GM18508 (cell line): Measurements from ENCODE around the gene VAPA.

ENCODE experiments used
- ATAC-seq: cut with Tn5 transposase; IDR thresholded peaks from one replicate; pipeline ENCODE4 v1.9.1; 2021; ENCODE audit warnings: moderate number of reproducible peaks; ENCODE audit not compliant: insufficient read depth, unreplicated experiment

The VAPA gene

DNA sequence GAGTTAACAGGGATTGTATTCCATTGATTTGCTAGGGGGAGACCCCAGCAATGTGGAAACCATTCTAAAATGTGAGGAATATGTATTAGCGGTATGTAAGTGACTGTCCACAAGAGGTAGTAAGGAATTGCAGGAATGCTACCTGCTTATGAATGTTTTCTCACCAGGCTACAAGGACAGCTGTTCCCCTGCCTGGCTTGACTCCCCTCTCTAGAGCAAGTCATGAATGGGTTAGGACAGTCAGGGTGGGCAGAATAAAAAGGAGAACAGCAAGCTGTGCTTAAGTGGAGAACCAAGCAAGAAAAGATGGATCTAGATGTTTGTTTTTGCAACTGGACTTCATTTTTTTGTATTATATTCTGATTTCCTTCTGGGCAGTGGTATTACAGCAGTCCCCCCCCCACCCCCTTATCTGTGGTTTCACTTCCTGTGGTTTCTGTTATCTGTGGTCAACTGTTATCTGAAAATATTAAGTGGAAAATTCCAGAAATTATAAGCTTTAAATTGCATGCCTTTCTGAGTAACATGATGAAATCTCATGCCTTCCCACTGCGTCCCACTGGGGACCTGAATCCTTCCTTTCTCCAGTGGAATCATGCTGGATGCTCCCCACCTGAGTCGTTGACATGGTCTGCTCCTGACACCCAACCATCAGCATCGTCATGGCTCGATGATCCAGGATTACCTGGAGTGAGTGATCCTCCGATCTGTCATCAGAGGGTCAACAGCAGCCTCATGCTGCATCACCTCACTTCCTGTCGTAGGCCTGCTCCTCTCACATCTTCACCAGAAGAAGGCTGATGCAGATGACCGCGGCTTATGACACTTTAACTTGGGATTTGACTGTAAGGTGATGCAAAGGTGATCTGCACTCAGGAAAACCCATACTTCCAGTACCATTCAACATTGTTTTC is 52.2 kb downstream of the VAPA start:
- no peak for ATAC-seq

- no peak for ATAC-seq
Measured at GRCh38 chr18:9968081-9968848, 54.4 kb downstream of the VAPA start.

DNA sequence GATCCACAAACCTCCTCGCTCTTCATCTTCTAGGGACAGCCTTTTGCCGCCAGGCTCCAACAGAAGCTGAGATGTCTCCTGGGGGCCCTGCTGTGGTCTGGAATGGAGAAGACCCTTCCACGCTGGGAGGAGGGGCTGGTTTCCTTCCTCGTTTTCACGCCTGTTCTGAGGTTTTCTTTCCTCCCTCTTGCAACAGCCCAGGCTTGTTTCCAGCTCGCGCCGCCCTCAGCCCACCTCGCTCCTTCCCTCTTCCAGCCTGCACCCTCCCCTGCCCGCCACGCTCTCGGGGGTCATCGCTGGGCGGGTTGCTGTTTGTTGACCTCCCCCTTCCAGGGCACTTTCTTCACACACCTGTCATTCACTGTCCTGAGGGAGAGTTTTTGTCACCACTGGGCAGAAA is 55.4 kb downstream of the VAPA start:
- ATAC-seq = no peak

GRCh38 chr18:9971313-9971920 is 57.6 kb downstream of the VAPA start:
- ATAC-seq = no peak

GRCh38 chr18:9973470-9973869 is 59.7 kb downstream of the VAPA start:
- no peak for ATAC-seq

- ATAC-seq = no peak
Measured at GRCh38 chr18:9974279-9974915, 60.6 kb downstream of the VAPA start.

DNA sequence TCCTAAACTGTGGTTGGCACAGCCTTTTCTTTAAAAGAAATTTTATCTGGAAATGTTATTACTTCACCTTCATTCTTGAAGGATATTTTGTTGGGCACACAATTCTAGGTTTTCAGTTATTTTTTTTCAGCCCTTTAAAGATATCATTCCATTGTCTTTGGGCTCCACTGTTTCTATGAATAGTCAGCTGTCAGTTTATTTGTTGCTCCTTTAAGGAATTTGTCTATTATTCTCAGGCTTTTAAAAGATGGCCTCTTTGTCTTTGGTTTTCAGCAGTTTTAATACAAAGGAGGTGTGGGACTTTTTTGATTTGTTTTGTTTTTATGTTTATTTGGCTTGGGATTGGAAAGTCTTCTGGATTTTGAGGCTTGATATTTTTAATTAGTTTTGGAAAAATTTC is 61.8 kb downstream of the VAPA start:
- no peak for ATAC-seq

- ATAC-seq = no peak
Measured at GRCh38 chr18:9982711-9983110, 68.9 kb downstream of the VAPA start.

- ATAC-seq = no peak
Measured at GRCh38 chr18:9984080-9984479, 70.3 kb downstream of the VAPA start.

- no peak for ATAC-seq
Measured at GRCh38 chr18:9985641-9986040, 71.8 kb downstream of the VAPA start.

DNA sequence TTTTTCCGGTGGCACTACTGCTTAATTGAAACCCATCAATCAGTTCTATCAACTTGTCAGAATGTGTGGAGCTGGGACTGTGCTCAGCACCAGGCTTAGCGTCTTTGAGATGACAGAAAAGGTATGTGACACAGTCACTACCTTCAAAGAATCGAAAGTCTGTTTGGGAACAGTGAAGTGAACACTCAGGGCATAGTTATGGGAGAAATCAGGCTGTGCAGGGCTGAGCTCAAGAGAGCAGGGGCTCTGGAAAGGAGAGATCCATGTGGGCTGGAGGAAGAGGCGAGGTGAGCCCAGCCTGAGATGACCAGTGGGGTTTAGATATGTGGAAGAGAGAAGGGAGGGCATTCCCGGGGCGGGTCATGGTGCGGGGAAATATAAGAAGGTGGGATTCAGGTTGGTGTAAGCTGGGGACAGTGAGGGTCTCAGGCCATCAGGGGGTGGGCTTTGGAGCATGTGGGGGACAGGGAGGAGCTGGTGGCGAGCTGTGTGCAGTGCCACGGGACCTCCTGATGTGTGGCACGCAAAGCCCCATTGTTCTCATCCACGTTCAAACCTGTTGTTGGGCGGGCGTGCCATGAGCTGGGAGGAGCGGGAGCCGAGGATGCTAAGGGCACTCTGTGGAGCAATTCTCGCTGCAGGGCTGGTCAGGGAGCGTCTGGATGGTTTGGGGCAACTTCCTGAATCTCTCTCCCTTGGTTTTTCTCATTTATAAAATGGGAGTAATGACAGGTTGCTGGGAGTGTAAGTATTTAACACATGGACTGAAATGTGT is 72.5 kb downstream of the VAPA start:
- no peak for ATAC-seq

DNA sequence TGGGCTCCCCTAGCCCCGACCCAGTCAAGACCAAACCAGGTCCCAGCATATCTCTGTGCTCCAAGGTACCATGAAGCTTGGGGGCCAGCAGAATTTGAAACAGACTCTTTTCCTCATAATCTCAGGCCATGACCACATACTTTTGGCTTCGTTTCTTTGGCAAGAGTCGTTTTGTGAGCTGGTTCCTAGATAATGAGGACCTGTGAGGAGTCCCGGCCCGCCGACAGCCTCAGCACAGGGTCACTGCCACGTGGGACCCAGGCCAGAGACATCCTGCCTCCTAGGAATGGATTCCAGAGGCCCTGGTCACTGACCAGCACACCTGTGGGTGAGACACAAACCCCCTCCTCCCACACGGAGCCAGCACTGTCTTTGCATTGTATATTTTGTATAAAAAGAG is 73.5 kb downstream of the VAPA start:
- ATAC-seq = no peak

DNA sequence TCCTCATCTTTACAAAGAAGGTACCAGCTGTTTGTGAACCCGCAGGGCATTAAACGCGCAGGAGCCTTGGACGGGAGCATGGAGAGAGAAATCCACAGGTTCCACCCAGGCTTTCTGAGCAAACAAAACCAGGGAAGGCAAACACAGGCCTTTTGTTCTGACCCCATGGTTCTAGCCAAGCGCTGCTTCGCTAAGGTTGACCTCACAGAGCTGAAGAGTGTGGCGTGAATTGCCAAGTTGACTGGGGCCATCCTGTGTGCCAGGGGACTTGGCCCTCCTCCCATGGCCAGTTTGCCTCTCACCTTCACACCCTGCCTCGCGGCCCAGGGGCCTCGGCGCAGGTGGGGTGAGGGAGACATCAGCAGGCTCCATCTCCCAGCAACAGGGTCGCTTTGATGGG is 74.1 kb downstream of the VAPA start:
- no peak for ATAC-seq

- ATAC-seq = no peak
Measured at GRCh38 chr18:9988665-9989064, 74.8 kb downstream of the VAPA start.

GRCh38 chr18:9989481-9989880 is 75.7 kb downstream of the VAPA start:
- no peak for ATAC-seq

DNA sequence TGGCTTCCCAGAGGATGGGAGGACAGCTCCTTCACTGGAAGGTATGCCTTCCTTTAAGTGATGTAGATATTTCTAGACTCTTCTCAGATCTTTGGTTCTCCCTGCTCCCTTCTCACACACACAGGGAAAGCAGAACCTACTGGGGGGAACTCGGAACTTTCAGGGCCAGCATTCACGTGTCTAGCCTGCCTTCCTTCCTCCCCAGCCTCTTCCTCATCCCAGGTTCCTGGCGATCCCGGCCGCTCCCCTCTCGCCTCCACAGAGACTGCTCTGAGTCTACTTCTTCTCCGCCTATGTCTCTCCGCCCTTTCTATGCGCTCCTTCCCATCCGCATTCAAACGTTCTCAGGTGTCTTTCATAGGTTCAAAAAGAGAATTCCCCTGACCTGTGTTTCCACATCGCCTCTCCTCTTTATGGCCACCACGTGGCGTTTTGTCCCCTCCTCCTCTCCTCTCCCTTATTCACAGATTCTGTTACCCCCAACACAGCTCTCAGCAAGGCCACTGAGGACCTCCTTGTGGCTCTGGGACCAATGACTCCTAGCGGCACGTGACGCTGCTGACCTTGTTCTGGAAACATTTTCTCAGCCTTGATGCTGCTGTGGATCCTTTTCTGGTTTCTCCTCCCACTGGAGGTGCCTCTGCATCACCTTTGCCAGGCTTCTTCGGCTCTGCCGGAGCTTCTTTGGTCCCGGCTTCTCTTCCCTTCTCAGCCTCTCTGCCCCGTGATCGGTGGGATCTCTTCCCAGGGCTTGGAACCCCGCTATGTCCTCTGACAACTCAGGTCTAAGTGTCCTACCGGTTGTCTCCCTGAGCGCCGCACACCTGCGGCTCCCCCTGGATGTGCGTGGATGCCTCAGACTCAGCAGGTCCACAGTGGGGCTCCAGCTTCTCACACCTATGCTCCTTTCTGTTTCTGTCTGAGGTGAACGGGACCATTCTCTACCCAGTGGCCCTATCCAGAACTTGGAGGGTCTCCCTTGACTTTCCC is 77.5 kb downstream of the VAPA start:
- no peak for ATAC-seq

GRCh38 chr18:9992300-9992972 is 78.6 kb downstream of the VAPA start:
- no peak for ATAC-seq

- no peak for ATAC-seq
Measured at GRCh38 chr18:9992973-9993520, 79.2 kb downstream of the VAPA start.
